Uterus (tissue), 4 donors: ENCODE results near the gene SMAD1. TPM values are rescaled to one million over a fixed set of nuclear protein-coding genes. Genes with fewer than 3 reads are reported as not detected.
"Not testable (repeated sequence)": the region's sequence is repeated elsewhere in the genome, so short reads cannot be mapped to it uniquely, and the experiment has no call there.

Experiments used
- DNase-seq, 2 donors: peaks; one replicate each; pipeline ENCODE4 v3.0.0-alpha.2; 2019 to 2020
- H3K27ac ChIP-seq, 2 donors: fragments of 200-600 bp; sonication (generic); 1 replicate in 1 of 2; 2 replicates in 1 of 2; pipeline ENCODE4 v1.5.1; 2016 to 2018
- H3K27me3 ChIP-seq, 2 donors: fragments of 200-600 bp; sonication (generic); one replicate each; pipeline ENCODE4 v1.5.1; 2018 to 2019; ENCODE audit warnings: control low read depth in 1 of 2
- H3K36me3 ChIP-seq, 2 donors: fragments of 200-600 bp; sonication (generic); one replicate each; pipeline ENCODE4 v1.5.1; 2019; ENCODE audit warnings: control low read depth in 1 of 2
- H3K4me1 ChIP-seq, 2 donors: fragments of 200-600 bp; sonication (generic); one replicate each; pipeline ENCODE4 v1.5.1; 2018 to 2019; ENCODE audit warnings: control low read depth in 1 of 2
- H3K4me3 ChIP-seq, 2 donors: fragments of 200-600 bp; sonication (generic); 1 replicate in 1 of 2; 2 replicates in 1 of 2; pipeline ENCODE4 v1.5.1; 2018 to 2019; ENCODE audit warnings: mild to moderate bottlenecking in 1 of 2
- H3K9me3 ChIP-seq, 2 donors: fragments of 200-600 bp; sonication (generic); one replicate each; pipeline ENCODE4 v1.5.1; 2019; ENCODE audit warnings: control low read depth in 1 of 2
- CTCF ChIP-seq, 4 experiments: fragments of 200-600 bp in 2 of 4; fragments of 450-650 bp in 2 of 4; sonication (generic) in 2 of 4; IDR thresholded peaks; one replicate each; pipeline ENCODE4 v1.5.1; 2016 to 2019; ENCODE audit warnings: antibody characterized with exemption in 4 of 4, mild to moderate bottlenecking in 2 of 4, moderate library complexity in 1 of 4
- POLR2A ChIP-seq, 2 donors: fragments of 450-650 bp; IDR thresholded peaks; one replicate each; pipeline ENCODE4 v1.6.1; 2016; ENCODE audit warnings: antibody characterized with exemption in 2 of 2, mild to moderate bottlenecking in 1 of 2, moderate library complexity in 1 of 2
- intact Hi-C: fragments of 100-400 bp; cut with DNase I; formaldehyde crosslinking; loops from one replicate; pipeline ENCODE4 v1.15.1; 2023; ENCODE audit warnings: low total_unique reads
- total RNA-seq, 4 donors: library from RNA; depleted of rRNA in 3 of 4; stranded (reverse); fragments of >200 nt in 3 of 4; gene quantifications; one replicate each; pipeline versions ENCODE4 v1.1.0 to v1.2.4, GENCODE V29; 2014 to 2023
- donor health status: DM: yes; HTN: yes; CAD: no.

The SMAD1 gene
- total RNA-seq, 4 donors from 2014 or later, result 29.1 to 81.4 (median 54.3) TPM

DNA sequence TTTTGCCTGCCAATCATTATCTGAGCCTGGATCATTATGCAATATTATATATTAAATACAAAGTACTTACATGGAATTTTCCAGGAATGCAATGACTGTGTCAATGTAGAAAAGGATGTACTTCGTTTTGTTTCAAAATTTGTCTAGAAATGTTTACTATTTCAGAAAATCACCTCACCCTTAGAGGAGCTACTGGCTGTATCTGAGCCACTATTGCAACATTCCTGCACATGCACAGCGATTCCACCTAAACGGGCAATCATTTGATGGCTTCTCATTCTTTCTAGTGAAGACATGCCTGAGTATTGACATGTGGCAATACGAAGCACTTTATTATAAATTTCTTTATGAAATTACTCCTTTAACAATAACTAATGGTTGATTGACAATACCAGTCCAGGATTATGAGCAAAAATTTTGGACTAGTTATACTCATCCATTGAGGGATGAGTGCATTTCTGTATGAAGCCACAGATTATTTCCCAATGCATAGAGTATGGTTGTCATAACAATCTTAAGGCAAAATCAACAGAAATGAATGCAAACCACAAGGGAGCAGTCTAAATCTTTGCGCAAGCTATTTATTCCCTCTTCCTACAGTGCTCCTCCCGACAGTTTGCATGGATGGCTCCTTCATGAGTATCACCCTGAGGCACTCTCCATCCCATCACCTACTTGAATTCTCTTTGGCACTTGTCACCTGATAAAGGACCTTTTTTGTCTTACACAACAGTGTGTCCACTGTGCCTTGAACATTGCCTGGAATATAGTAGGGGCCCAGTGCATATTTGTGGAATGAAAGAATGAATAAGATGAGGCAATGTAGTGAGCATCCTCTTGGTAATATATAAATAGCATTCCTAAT, 101.8 kb downstream of the SMAD1 start:
- intact Hi-C loops, result no loop called here
- no peaks in the 10 kb centered on the region for H3K36me3 ChIP-seq
- no peak overlapping the region for H3K27ac ChIP-seq
- no peak for DNase-seq
- H3K9me3 ChIP-seq, result no peaks in the 10 kb centered on the region
- H3K4me3 ChIP-seq, result no peak overlapping the region
- no peaks in the 10 kb centered on the region for H3K27me3 ChIP-seq
- H3K4me1 ChIP-seq, result no peaks in the 10 kb centered on the region
- TF ChIP-seq POLR2A (IDR thresholded peaks at IDR 0.05) (no peak), CTCF (IDR thresholded peaks at IDR 0.05) (no peak)

DNA sequence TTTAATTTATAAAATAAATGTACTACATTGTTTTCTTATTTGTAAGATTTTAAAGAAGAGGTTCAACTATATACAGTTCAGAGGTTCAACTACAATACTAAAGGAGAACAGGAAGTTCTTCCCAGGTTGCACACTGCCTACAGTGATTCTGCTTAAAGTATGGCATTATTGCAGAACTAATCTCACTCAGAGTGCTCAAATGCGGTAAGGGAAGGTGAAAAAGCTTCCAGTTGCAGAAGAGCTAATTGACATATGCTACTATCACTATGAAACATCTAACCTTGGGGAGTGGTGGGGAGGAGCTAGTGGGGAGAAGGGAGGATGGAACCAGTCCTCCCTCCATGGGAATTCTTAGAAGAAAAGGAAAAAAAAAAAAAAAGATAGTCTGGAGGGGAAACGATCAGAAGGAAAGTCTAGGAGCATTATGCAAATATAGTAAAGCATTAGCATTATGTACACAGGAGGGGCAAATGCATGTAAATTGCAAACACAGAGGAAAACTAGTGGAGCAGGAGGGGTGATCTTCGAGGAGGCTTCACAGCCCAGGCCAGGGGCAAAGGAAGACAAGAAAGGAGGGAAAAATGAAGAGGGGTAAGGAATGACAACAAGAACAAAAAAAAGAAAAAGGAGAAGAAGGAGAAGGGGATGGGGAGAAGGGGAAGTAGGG, 105.6 kb downstream of the SMAD1 start:
- Histone ChIP-seq H3K27ac (no peak overlapping the region), H3K4me1 (no peaks in the 10 kb centered on the region), H3K27me3 (no peaks in the 10 kb centered on the region), H3K36me3 (no peaks in the 10 kb centered on the region), H3K9me3 (no peaks in the 10 kb centered on the region), H3K4me3 (no peak overlapping the region)
- no peak for DNase-seq
- TF ChIP-seq POLR2A (IDR thresholded peaks at IDR 0.05) (no peak), CTCF (IDR thresholded peaks at IDR 0.05) (no peak)
- intact Hi-C loops, result no loop called here

GRCh38 chr4:145589381-145589780, 107.7 kb downstream of the SMAD1 start:
- H3K4me3 ChIP-seq, H3K36me3 ChIP-seq, DNase-seq, H3K9me3 ChIP-seq, H3K27me3 ChIP-seq, H3K27ac ChIP-seq, intact Hi-C loops, H3K4me1 ChIP-seq: not testable (repeated sequence)

DNA sequence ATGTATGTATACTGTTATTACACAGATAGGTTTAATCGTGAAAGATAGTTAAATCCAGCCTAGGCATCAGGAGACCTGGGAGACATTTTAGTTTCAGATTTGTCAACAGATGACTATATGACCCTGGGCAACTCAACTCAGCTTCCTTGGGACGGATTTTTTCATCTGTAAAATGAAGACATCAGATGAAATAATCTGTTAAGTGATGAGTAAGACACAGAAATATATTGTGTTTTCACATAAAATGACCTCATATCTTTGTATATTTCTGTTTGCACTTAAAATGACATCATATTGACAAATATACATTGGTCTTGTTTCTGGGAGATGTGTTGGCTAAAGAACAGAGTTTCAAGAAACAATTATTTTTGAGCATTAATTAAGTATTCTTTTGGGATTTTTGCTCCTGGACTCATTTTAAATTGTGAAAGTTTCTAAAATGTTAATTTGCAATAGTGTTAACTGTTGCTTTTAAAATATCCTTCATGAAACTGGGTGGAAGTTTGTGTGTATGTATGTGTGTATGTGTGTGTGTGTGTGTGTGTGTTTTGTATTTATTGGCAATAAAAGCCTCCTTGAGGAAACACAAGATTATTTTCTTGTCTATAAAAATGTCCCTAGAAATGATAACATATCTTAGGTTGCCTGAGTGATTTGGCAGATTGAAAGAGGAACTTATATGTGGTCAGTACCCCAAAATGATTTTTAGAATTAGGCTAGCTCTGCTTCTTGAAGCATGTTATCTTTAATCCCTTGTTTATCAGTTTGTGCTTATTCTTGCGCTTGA, 108.5 kb downstream of the SMAD1 start:
- Histone ChIP-seq H3K9me3 (no peaks in the 10 kb centered on the region), H3K27me3 (no peaks in the 10 kb centered on the region), H3K36me3 (no peaks in the 10 kb centered on the region), H3K27ac (no peak overlapping the region), H3K4me3 (no peak overlapping the region), H3K4me1 (no peaks in the 10 kb centered on the region)
- intact Hi-C loops, result no loop called here
- no peak for TF ChIP-seq POLR2A (IDR thresholded peaks at IDR 0.05)
- no peak for TF ChIP-seq CTCF (IDR thresholded peaks at IDR 0.05)
- no peak for DNase-seq

DNA sequence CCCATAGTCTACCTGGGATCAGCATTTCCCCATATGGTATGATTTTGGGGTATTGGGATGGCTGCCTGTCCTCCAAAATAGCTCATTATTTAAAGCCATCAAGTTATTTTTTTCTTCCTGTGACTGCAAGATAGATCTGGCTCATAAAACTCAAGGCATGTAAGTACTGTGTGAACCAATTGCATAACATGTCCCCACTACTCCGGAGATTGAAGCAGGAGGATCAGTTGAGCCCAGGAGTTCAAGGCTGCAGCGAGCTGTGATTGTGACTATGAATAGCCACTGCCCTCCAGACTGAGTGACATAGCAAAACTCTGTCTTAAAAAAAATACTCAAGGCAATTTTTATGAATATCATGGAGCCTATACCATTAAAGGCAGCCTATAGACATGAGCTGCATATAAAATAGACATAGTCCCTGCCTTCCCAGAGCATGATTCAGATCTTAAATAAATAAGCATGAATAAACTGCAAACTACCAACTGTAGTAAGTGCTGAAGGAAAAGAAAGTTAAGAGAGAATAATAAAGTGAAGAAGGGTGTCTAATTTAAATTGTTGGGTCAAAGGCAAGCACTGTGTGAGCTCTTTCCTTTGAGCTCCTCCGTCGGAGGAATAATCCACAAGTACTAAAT, 120.6 kb downstream of the SMAD1 start:
- intact Hi-C loops, result no loop called here
- TF ChIP-seq POLR2A (IDR thresholded peaks at IDR 0.05) (no peak), CTCF (IDR thresholded peaks at IDR 0.05) (no peak)
- no peak overlapping the region for H3K27ac ChIP-seq
- H3K4me1 ChIP-seq, result no peaks in the 10 kb centered on the region
- H3K4me3 ChIP-seq, result no peak overlapping the region
- H3K9me3 ChIP-seq, result no peaks in the 10 kb centered on the region
- DNase-seq, result no peak
- H3K36me3 ChIP-seq, result no peaks in the 10 kb centered on the region
- no peaks in the 10 kb centered on the region for H3K27me3 ChIP-seq
